Transverse colon (tissue), 4 donors: Measurements from ENCODE around the gene PDE4C. TPM values are rescaled to one million over a fixed set of nuclear protein-coding genes. Genes with fewer than 3 reads are reported as not detected.
A peak's percentile ranks its signal among the peaks of the same experiment; 100 is the strongest.

Experiments
- DNase-seq: peaks from one replicate; pipeline ENCODE4 v3.0.0-alpha.2; 2019
- H3K27ac ChIP-seq, 4 donors: fragments of 200-600 bp; sonication (generic); 2 replicates each; pipeline ENCODE4 v1.5.1; 2016 to 2018; ENCODE audit warnings: inconsistent platforms in 4 of 4
- H3K27me3 ChIP-seq: fragments of 200-600 bp; sonication (generic); 2 replicates; pipeline ENCODE4 v1.5.1; 2017; ENCODE audit warnings: inconsistent platforms
- H3K36me3 ChIP-seq, 4 donors: fragments of 200-600 bp; sonication (generic); 2 replicates each; pipeline ENCODE4 v1.5.1; 2017 to 2019; ENCODE audit warnings: inconsistent platforms in 4 of 4
- H3K4me1 ChIP-seq, 4 donors: fragments of 200-600 bp; sonication (generic); 2 replicates each; pipeline ENCODE4 v1.5.1; 2017 to 2020; ENCODE audit warnings: inconsistent platforms in 4 of 4
- H3K4me3 ChIP-seq, 4 donors: fragments of 200-600 bp; sonication (generic); 1 replicate in 1 of 4; 2 replicates in 3 of 4; pipeline versions ENCODE4 v1.5.1 to v1.6.1; 2017 to 2019; ENCODE audit warnings: inconsistent platforms in 4 of 4
- H3K9me3 ChIP-seq, 2 donors: fragments of 200-600 bp; sonication (generic); 2 replicates each; pipeline ENCODE4 v1.5.1; 2017 to 2019; ENCODE audit warnings: inconsistent platforms in 2 of 2
- CTCF ChIP-seq, 5 experiments: fragments of 200-600 bp in 3 of 5; fragments of 450-650 bp in 2 of 5; sonication (generic) in 3 of 5; IDR thresholded peaks; 1 replicate in 2 of 5; 2 replicates in 3 of 5; pipeline ENCODE4 v1.5.1; 2016 to 2017; ENCODE audit warnings: antibody characterized with exemption in 5 of 5, inconsistent platforms in 3 of 5, mild to moderate bottlenecking in 2 of 5, moderate library complexity in 1 of 5
- EP300 ChIP-seq: sonication (generic); formaldehyde crosslinking; IDR thresholded peaks from one replicate; pipeline ENCODE4 v1.6.1; 2017; ENCODE audit warnings: antibody characterized with exemption, low read depth
- POLR2A ChIP-seq: fragments of 450-650 bp; IDR thresholded peaks from one replicate; pipeline ENCODE4 v1.6.1; 2016; ENCODE audit warnings: antibody characterized with exemption, mild to moderate bottlenecking, moderate library complexity
- POLR2AphosphoS5 ChIP-seq, 3 donors: sonication (generic); formaldehyde crosslinking; IDR thresholded peaks; one replicate each; pipeline ENCODE4 v1.6.1; 2016; ENCODE audit warnings: antibody characterized with exemption in 3 of 3
- WGBS, 2 donors: methylation state at CpG; one replicate each; pipeline ENCODE4 v1.1.5; 2018; ENCODE audit warnings: low coverage in 1 of 2; 5-methylcytosine and 5-hydroxymethylcytosine counted together
- in situ Hi-C, 4 donors: fragments of 200-750 bp; cut with MboI; loops; one replicate each; pipeline versions ENCODE4 v1.15.0 to v1.15.1; 2017; ENCODE audit warnings: low sequenced_read_pairs in 3 of 4, low pct_ligation_motif_present in 1 of 4, low pct_unique_long_range_greater_than_20kb in 1 of 4
- intact Hi-C: fragments of 100-400 bp; cut with DNase I; formaldehyde crosslinking; loops from one replicate; pipeline ENCODE4 v1.15.1; 2023; ENCODE audit warnings: low total_unique reads
- total RNA-seq, 4 donors: library from RNA; depleted of rRNA; stranded (reverse); fragments of >200 nt; gene quantifications; one replicate each; pipeline ENCODE4 v1.1.0, GENCODE V29; 2016

PDE4C gene
- total RNA-seq, 4 donors from 2014 or later, result 3.0 to 18.3 (median 7.7) TPM

- Histone ChIP-seq H3K4me1 (peaks cover 4 to 27% (median 18%) of the 10 kb centered on the region in 4 donors), H3K9me3 (no peaks in the 10 kb centered on the region), H3K4me3 (peak overlapping the region in 2 of 4 donors; percentile 76 to 86), H3K27ac (peak overlapping the region in 1 of 4 donors; percentile 87), H3K27me3 (no peaks in the 10 kb centered on the region), H3K36me3 (no peaks in the 10 kb centered on the region)
- intact Hi-C loops (no loop called here), in situ Hi-C loops (no loop called here)
- WGBS, 2 donors, result 60% methylated on average over 6 of the region's 11 CpGs; no CpG with 5 or more reads in 1 of the 2 donors
- no peak for DNase-seq
- no peak for TF ChIP-seq EP300
- no peak for TF ChIP-seq POLR2AphosphoS5 (IDR thresholded peaks at IDR 0.05)
- no peak for TF ChIP-seq POLR2A
- TF ChIP-seq CTCF (IDR thresholded peaks at IDR 0.05), result no peak
Measured at GRCh38 chr19:18174983-18175382, 51.3 kb downstream of the PDE4C start.

Other genes starting within 250 kb of the PDE4C start
- gene ARRDC2, start 218.3 kb downstream of the PDE4C start, total RNA-seq, result 10 to 100 TPM; 28.9 to 69.6 (median 42.7) TPM
- gene IL12RB1, start 139.5 kb downstream of the PDE4C start, total RNA-seq, result 1 to 10 TPM in 1 of 4 donors, under 1 TPM in 1, not detected in 2; 0.55 to 2.1 TPM
- gene MAST3, start 128.7 kb downstream of the PDE4C start, total RNA-seq, result 10 to 100 TPM; 27.2 to 53.5 (median 32.7) TPM
- 100 to 1,000 TPM in 1 of 4 donors, 10 to 100 TPM in 3; 30.5 to 135 (median 31.2) TPM for gene PIK3R2, start 73.3 kb downstream of the PDE4C start, total RNA-seq
- 10 to 100 TPM in 3 of 4 donors, 1 to 10 TPM in 1; 10.0 to 50.8 (median 32.8) TPM for gene IFI30, start 52.6 kb downstream of the PDE4C start, total RNA-seq
- gene MPV17L2, start 33.2 kb downstream of the PDE4C start, total RNA-seq, result 10 to 100 TPM in 3 of 4 donors, 1 to 10 TPM in 1; 1.6 to 22.3 (median 12.6) TPM
- gene RAB3A, start 22.4 kb downstream of the PDE4C start, total RNA-seq, result 1 to 10 TPM in 3 of 4 donors, not detected in 1; 2.2 to 8.6 (median 3.8) TPM
- 10 to 100 TPM in 3 of 4 donors, 1 to 10 TPM in 1; 4.8 to 49.7 (median 17.5) TPM for gene IQCN, start 48.0 kb upstream of the PDE4C start, total RNA-seq
- 1,000 to 10,000 TPM in 3 of 4 donors, 100 to 1,000 TPM in 1; 714 to 2,423 (median 1,288) TPM for gene JUND, start 55.2 kb upstream of the PDE4C start, total RNA-seq
- gene LSM4, start 96.6 kb upstream of the PDE4C start, total RNA-seq, result 100 to 1,000 TPM in 3 of 4 donors, 10 to 100 TPM in 1; 94.3 to 218 (median 175) TPM
- 100 to 1,000 TPM in 1 of 4 donors, 10 to 100 TPM in 3; 59.7 to 110 (median 73.0) TPM for gene PGPEP1, start 114.2 kb upstream of the PDE4C start, total RNA-seq
- gene GDF15, start 159.7 kb upstream of the PDE4C start, total RNA-seq, result 10 to 100 TPM; 36.3 to 77.0 (median 58.9) TPM
- 1 to 10 TPM in 3 of 4 donors, not detected in 1; 3.3 to 4.9 (median 4.1) TPM for gene LRRC25, start 171.2 kb upstream of the PDE4C start, total RNA-seq
- 10 to 100 TPM in 3 of 4 donors, 1 to 10 TPM in 1; 9.4 to 40.4 (median 32.2) TPM for gene SSBP4, start 193.0 kb upstream of the PDE4C start, total RNA-seq
- gene ISYNA1, start 211.7 kb upstream of the PDE4C start, total RNA-seq, result 10 to 100 TPM in 2 of 4 donors, 1 to 10 TPM in 2; 3.0 to 15.1 (median 8.8) TPM